GM23338 (cell line): ENCODE measurements around the gene RYR3. TPM values are rescaled to one million over a fixed set of nuclear protein-coding genes. Genes with fewer than 3 reads are reported as not detected.

Experiments
- ATAC-seq: fragments of 200-7000 bp; cut with Tn5 transposase; 3 replicates; pipeline ENCODE4 v1.9.1; 2020
- DNase-seq: peaks from one replicate; pipeline ENCODE4 v3.0.0-alpha.2; 2015; ENCODE audit warnings: low spot score
- H2AFZ ChIP-seq: fragments of 200-600 bp; sonication (generic); 2 replicates; pipeline ENCODE4 v1.8.0; 2016; ENCODE audit warnings: antibody characterized with exemption, mild to moderate bottlenecking, moderate library complexity
- H3F3A ChIP-seq: fragments of 200-600 bp; sonication (generic); replicated peaks from 2 replicates; pipeline ENCODE4 v1.8.0; 2017; ENCODE audit warnings: antibody characterized with exemption, mixed run types, low read depth
- H3K27ac ChIP-seq: fragments of 200-600 bp; sonication (generic); 2 replicates; pipeline ENCODE4 v1.6.1; 2016; ENCODE audit warnings: low read depth
- H3K27me3 ChIP-seq: fragments of 200-600 bp; sonication (generic); 2 replicates; pipeline ENCODE4 v1.8.0; 2016; ENCODE audit warnings: mild to moderate bottlenecking, mixed run types, moderate library complexity; ENCODE audit not compliant: insufficient read depth
- H3K36me3 ChIP-seq: fragments of 200-600 bp; sonication (generic); 2 replicates; pipeline ENCODE4 v1.8.0; 2016; ENCODE audit warnings: mild to moderate bottlenecking; ENCODE audit not compliant: insufficient read depth
- H3K4me1 ChIP-seq: fragments of 200-600 bp; sonication (generic); 2 replicates; pipeline ENCODE4 v1.8.0; 2016; ENCODE audit warnings: mild to moderate bottlenecking, moderate library complexity; ENCODE audit not compliant: insufficient read depth
- H3K4me2 ChIP-seq: fragments of 200-600 bp; sonication (generic); 2 replicates; pipeline ENCODE4 v1.7.1; 2017; ENCODE audit warnings: mixed run types
- H3K4me3 ChIP-seq: fragments of 200-600 bp; sonication (generic); 2 replicates; pipeline ENCODE4 v1.6.1; 2016; ENCODE audit warnings: mixed run types
- H3K79me2 ChIP-seq: fragments of 200-600 bp; sonication (generic); replicated peaks from 2 replicates; pipeline ENCODE4 v1.8.0; 2017; ENCODE audit warnings: mild to moderate bottlenecking; ENCODE audit not compliant: insufficient read depth
- H3K9me2 ChIP-seq: fragments of 200-600 bp; sonication (generic); 2 replicates; pipeline ENCODE4 v1.8.0; 2017; ENCODE audit not compliant: insufficient read depth
- H4K20me1 ChIP-seq: fragments of 200-600 bp; sonication (generic); replicated peaks from 2 replicates; pipeline ENCODE4 v1.8.0; 2017; ENCODE audit warnings: mild to moderate bottlenecking; ENCODE audit not compliant: insufficient read depth
- H3K27ac Mint-ChIP-seq: 2 replicates; pipeline ENCODE4 v1.8.0; 2020; ENCODE audit warnings: inconsistent platforms, mild to moderate bottlenecking, moderate library complexity, mixed read lengths
- H3K27me3 Mint-ChIP-seq: 3 replicates; pipeline ENCODE4 v1.8.0; 2022; ENCODE audit warnings: low read depth, mild to moderate bottlenecking, moderate library complexity, mixed read lengths, inconsistent platforms; ENCODE audit not compliant: insufficient read depth, poor library complexity
- H3K36me3 Mint-ChIP-seq: 3 replicates; pipeline ENCODE4 v1.8.0; 2021; ENCODE audit warnings: low read depth, mild to moderate bottlenecking, inconsistent platforms, moderate library complexity, mixed read lengths
- H3K4me1 Mint-ChIP-seq: 3 replicates; pipeline ENCODE4 v1.8.0; 2020; ENCODE audit warnings: mild to moderate bottlenecking, inconsistent platforms, mixed read lengths
- H3K4me3 Mint-ChIP-seq: 3 replicates; pipeline ENCODE4 v1.8.0; 2021; ENCODE audit warnings: moderate library complexity, mild to moderate bottlenecking, inconsistent platforms, mixed read lengths
- H3K9me3 Mint-ChIP-seq: 3 replicates; pipeline ENCODE4 v1.8.0; 2020; ENCODE audit warnings: moderate library complexity, mild to moderate bottlenecking, inconsistent platforms, mixed read lengths
- EZH2 ChIP-seq: fragments of 200-600 bp; sonication (generic); IDR thresholded peaks from one replicate; pipeline ENCODE4 v1.8.0; 2017; ENCODE audit warnings: antibody characterized with exemption, mild to moderate bottlenecking, low read depth; ENCODE audit not compliant: unreplicated experiment
- EZH2phosphoT487 ChIP-seq: fragments of 200-600 bp; sonication (generic); IDR thresholded peaks from one replicate; pipeline ENCODE4 v1.8.1; 2018; ENCODE audit warnings: antibody characterized with exemption; ENCODE audit not compliant: unreplicated experiment
- JUNB ChIP-seq: IDR thresholded peaks from one replicate; pipeline ENCODE4 v1.6.1; 2016; ENCODE audit warnings: antibody characterized with exemption; ENCODE audit not compliant: unreplicated experiment
- NANOG ChIP-seq: IDR thresholded peaks from 2 replicates; pipeline ENCODE4 v1.6.1; 2016; ENCODE audit warnings: antibody characterized with exemption, borderline replicate concordance
- POLR2AphosphoS5 ChIP-seq: IDR thresholded peaks from 2 replicates; pipeline ENCODE4 v1.6.1; 2016; ENCODE audit warnings: antibody characterized with exemption, low read depth
- STAT1 ChIP-seq: IDR thresholded peaks from one replicate; pipeline ENCODE4 v1.6.1; 2016; ENCODE audit warnings: antibody characterized with exemption; ENCODE audit not compliant: unreplicated experiment
- ZNF114 ChIP-seq: fragments of 250-450 bp; sonication (Bioruptor Pico); IDR thresholded peaks from 2 replicates; pipeline ENCODE4 v1.5.0; 2020; ENCODE audit warnings: mild to moderate bottlenecking, moderate library complexity
- ZNF462 ChIP-seq: fragments of 250-450 bp; sonication (Bioruptor Pico); IDR thresholded peaks from 2 replicates; pipeline ENCODE4 v1.5.0; 2020; ENCODE audit warnings: mild to moderate bottlenecking, moderate library complexity
- polyA plus RNA-seq: library from polyadenylated mRNA; unstranded; fragments of >200 nt; fragmentation: Nextera tagmentation; extraction: Ambion mirVana; gene quantifications from 2 replicates; pipeline ENCODE4 v1.2.1, GENCODE V29; 2016
- total RNA-seq: library from RNA; depleted of rRNA; stranded (reverse); fragments of >200 nt; shearing (Covaris generic); gene quantifications from 2 replicates; pipeline ENCODE4 v1.2.3, GENCODE V29; 2014
- TF ChIP-seq, protein P1 (sequence below), 2 experiments: fragments of 200-600 bp in 1 of 2; sonication (generic) in 1 of 2; conservative IDR thresholded peaks; 2 replicates each; pipeline versions ENCODE4 v1.5.1 to v1.6.1; 2016 to 2017; ENCODE audit warnings: antibody characterized with exemption in 2 of 2, low read depth in 2 of 2, mild to moderate bottlenecking in 2 of 2, moderate library complexity in 1 of 2

Gene RYR3
- total and polyA plus RNA-seq, 2 experiments from 2014 or later = 1.1 to 1.2 TPM

- TF ChIP-seq ZNF462 (CRISPR knock-in tag) = no peak
- TF ChIP-seq NANOG = no peak
- TF ChIP-seq POLR2AphosphoS5 = no peak
These were observed 327.7 kb downstream of the RYR3 start (continued) for GRCh38 chr15:33638453-33638852.

GRCh38 chr15:33639051-33639450 lies 328.3 kb downstream of the RYR3 start:
- no peaks in the 10 kb centered on the region for H3K9me3 Mint-ChIP-seq
- DNase-seq (no peak), ATAC-seq (no peak)
- Histone ChIP-seq H4K20me1 (no peaks in the 10 kb centered on the region), H3K9me2 (no peaks in the 10 kb centered on the region; the same call in 1 of the 2 replicates), H3K79me2 (no peaks in the 10 kb centered on the region), H2AFZ (no peak overlapping the region), H3K27ac (no peak overlapping the region), H3K36me3 (no peaks in the 10 kb centered on the region), H3K27me3 (no peaks in the 10 kb centered on the region), H3K4me3 (no peak overlapping the region), H3K4me1 (no peaks in the 10 kb centered on the region), H3K4me2 (no peak overlapping the region), H3F3A (no peaks in the 10 kb centered on the region)
- peaks cover 2% of the 10 kb centered on the region for H3K27me3 Mint-ChIP-seq
- peaks cover 6% of the 10 kb centered on the region; the same call in 1 of the 3 replicates for H3K4me1 Mint-ChIP-seq
- no peak overlapping the region for H3K27ac Mint-ChIP-seq
- H3K4me3 Mint-ChIP-seq = no peak overlapping the region
- no peaks in the 10 kb centered on the region for H3K36me3 Mint-ChIP-seq
- TF ChIP-seq, protein P1, sequence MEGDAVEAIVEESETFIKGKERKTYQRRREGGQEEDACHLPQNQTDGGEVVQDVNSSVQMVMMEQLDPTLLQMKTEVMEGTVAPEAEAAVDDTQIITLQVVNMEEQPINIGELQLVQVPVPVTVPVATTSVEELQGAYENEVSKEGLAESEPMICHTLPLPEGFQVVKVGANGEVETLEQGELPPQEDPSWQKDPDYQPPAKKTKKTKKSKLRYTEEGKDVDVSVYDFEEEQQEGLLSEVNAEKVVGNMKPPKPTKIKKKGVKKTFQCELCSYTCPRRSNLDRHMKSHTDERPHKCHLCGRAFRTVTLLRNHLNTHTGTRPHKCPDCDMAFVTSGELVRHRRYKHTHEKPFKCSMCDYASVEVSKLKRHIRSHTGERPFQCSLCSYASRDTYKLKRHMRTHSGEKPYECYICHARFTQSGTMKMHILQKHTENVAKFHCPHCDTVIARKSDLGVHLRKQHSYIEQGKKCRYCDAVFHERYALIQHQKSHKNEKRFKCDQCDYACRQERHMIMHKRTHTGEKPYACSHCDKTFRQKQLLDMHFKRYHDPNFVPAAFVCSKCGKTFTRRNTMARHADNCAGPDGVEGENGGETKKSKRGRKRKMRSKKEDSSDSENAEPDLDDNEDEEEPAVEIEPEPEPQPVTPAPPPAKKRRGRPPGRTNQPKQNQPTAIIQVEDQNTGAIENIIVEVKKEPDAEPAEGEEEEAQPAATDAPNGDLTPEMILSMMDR (conservative IDR thresholded peaks at IDR 0.05; ENCODE audit: low read depth in 2 of 2) = no peak
- TF ChIP-seq EZH2phosphoT487 (no peak), STAT1 (no peak), EZH2 (no peak), ZNF462 (CRISPR knock-in tag) (no peak), NANOG (no peak), JUNB (no peak), ZNF114 (CRISPR knock-in tag) (no peak)
